GM19395 (cell line): ENCODE results near the gene PITPNC1.
"Not testable (repeated sequence)": the region's sequence is repeated elsewhere in the genome, so short reads cannot be mapped to it uniquely, and the experiment has no call there.

Experiments used
- ATAC-seq: cut with Tn5 transposase; IDR thresholded peaks from one replicate; pipeline ENCODE4 v1.9.1; 2021; ENCODE audit warnings: mild to moderate bottlenecking, moderate library complexity; ENCODE audit not compliant: unreplicated experiment

Gene PITPNC1

GRCh38 chr17:67569873-67570272 lies 192.8 kb downstream of the PITPNC1 start:
- no peak for ATAC-seq

- no peak for ATAC-seq
Observed at GRCh38 chr17:67570797-67571196, 193.7 kb downstream of the PITPNC1 start.

GRCh38 chr17:67571478-67571877 lies 194.4 kb downstream of the PITPNC1 start:
- no peak for ATAC-seq

- ATAC-seq: no peak
Observed at GRCh38 chr17:67573987-67574657, 197.0 kb downstream of the PITPNC1 start.

- peak; percentile 30 for ATAC-seq
Observed at GRCh38 chr17:67574658-67575293, 197.7 kb downstream of the PITPNC1 start.

GRCh38 chr17:67575325-67575724 lies 198.2 kb downstream of the PITPNC1 start:
- no peak for ATAC-seq

GRCh38 chr17:67576471-67577115 lies 199.5 kb downstream of the PITPNC1 start:
- ATAC-seq: no peak

GRCh38 chr17:67577429-67578141 lies 200.5 kb downstream of the PITPNC1 start:
- no peak for ATAC-seq

GRCh38 chr17:67578142-67578457 lies 201.0 kb downstream of the PITPNC1 start:
- no peak for ATAC-seq

- not testable (repeated sequence) for ATAC-seq
Observed at GRCh38 chr17:67578679-67579405, 201.8 kb downstream of the PITPNC1 start.

GRCh38 chr17:67582673-67583081 lies 205.6 kb downstream of the PITPNC1 start:
- no peak for ATAC-seq

GRCh38 chr17:67585077-67585602 lies 208.1 kb downstream of the PITPNC1 start:
- ATAC-seq: no peak

GRCh38 chr17:67588326-67588725 lies 211.2 kb downstream of the PITPNC1 start:
- no peak for ATAC-seq

GRCh38 chr17:67594115-67594880 lies 217.2 kb downstream of the PITPNC1 start:
- ATAC-seq: peak; percentile 68

GRCh38 chr17:67600408-67600807 lies 223.3 kb downstream of the PITPNC1 start:
- no peak for ATAC-seq

- no peak for ATAC-seq
Observed at GRCh38 chr17:67601897-67602296, 224.8 kb downstream of the PITPNC1 start.

GRCh38 chr17:67602444-67602843 lies 225.4 kb downstream of the PITPNC1 start:
- ATAC-seq: no peak

GRCh38 chr17:67602974-67603373 lies 225.9 kb downstream of the PITPNC1 start:
- no peak for ATAC-seq

- no peak for ATAC-seq
Observed at GRCh38 chr17:67605256-67605912, 228.3 kb downstream of the PITPNC1 start.
